CD4-positive, alpha-beta T cell treated with Interferon gamma for 1 hour (primary cell): ENCODE results near the gene GP2.

Source experiments
- DNase-seq: peaks from one replicate; pipeline ENCODE4 v3.0.0-alpha.2; 2020

The GP2 gene

DNA sequence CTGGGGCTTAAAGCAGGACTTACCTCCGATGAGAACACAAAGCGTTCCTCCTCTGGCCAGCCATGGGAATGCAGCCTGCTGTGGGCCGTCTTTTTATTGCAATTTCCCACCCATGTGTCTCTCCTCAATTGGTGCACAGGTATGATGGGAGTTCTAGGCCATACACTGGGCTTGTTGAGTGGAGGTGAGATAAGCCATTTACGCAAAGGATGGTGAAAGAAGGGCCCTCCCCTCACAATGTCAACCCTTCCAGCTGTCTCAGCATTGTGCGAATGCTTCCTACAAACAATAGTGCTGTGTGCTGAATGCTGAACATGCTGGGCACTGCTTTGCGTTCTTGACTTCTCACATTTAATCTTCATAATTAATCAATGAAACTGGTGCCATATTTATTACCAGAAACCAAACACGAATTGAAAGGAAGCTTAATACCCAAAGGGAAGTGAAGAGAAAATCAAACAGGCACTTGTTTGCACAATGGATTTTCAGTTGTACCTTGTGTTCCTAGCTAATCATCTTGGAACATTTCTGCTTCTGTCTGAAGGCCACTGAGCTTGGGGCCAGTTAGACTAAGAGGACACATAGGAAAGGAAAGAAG is at the start of gene GP2:
Gene GP2, minus strand, starts transcription at position 70 of the 598 bp plus-strand sequence. CDS start 1,082 bp downstream, outside the sequence.
- DNase-seq: no peak

- DNase-seq: no peak
Measured at GRCh38 chr16:20372701-20373100, 45.4 kb upstream of the GP2 start.

DNA sequence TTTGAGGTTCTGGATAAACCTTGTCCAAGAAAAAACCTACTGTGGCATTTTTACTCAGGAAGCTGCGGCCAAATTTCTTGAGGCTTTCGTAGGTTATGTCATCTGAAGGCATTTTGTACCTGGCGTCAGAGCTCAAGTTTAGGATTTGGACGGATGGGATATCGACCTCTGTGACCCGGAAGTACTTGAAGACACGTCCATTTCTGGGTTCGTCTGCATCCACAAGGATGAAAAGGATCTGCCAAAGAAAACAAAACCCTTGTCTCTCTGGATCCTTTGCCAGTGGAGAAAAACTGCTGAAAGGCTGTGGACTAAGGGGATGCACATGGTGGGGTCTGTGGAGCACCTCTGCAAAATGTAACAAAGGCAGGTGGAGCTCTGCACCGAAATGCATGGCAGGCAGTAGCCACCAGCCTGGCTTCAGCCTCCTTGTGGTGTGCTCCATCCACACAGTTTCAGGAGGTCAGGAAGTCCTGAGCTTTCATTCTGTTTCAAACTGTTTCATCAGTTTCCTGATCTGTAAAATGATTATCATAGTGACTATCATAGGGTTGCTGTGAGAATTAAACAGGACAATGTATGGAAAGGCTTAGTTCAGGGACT is 42.2 kb upstream of the GP2 start:
- DNase-seq: no peak

DNA sequence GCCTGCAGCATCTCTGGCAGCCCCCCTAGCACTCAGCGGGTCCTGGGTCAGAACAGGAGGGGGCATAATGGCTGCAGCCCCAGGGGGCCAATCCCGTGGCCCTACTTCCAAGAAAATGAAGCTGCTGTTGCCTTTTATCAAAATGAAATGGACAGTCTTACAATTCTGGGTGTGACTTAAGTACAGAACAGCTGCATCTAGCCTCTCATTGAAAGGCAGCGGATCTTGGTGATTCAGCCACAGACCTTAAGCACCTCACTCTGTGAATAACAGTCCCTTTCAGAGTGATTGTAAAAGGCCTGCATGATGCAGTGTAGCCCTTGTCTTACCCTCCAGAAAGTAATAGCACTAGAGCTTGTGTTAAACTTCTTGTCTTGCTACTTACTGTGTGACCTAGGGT is 36.7 kb upstream of the GP2 start:
- no peak for DNase-seq

GRCh38 chr16:20363191-20363590 is 35.9 kb upstream of the GP2 start:
- no peak for DNase-seq

- no peak for DNase-seq
Measured at GRCh38 chr16:20359997-20360396, 32.7 kb upstream of the GP2 start.

DNA sequence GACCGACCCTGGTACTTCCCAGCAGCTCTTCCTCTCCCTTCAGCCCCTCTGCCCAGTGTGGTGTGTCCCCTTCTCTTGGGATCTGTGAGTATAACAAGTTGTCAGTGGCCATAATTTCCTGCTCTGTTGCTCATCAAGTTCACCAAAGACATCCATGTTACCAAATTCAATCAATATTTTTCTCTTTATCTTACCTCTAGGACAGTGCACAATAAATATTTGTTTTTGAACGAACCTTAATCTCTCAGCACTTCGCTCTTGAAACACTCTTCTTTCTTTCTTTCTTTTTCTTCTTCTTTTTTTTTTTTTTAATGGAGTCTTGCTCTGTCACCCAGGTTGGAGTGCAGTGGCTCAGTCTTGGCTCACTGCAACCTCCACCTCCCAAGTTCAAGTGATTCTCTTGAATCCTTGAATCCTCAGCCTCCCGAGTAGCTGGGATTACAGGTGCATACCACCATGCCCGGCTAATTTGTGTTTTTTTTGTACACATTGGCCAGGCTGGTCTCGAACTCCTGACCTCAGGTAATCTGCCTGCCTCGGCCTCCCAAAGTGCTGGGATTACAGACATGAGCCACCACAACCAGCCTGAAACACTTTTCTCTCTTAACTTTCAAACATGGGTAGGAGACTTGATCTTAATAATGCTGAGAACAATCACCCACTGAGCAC is 27.9 kb upstream of the GP2 start:
- DNase-seq: no peak

- DNase-seq: no peak
Measured at GRCh38 chr16:20353379-20353778, 26.1 kb upstream of the GP2 start.

DNA sequence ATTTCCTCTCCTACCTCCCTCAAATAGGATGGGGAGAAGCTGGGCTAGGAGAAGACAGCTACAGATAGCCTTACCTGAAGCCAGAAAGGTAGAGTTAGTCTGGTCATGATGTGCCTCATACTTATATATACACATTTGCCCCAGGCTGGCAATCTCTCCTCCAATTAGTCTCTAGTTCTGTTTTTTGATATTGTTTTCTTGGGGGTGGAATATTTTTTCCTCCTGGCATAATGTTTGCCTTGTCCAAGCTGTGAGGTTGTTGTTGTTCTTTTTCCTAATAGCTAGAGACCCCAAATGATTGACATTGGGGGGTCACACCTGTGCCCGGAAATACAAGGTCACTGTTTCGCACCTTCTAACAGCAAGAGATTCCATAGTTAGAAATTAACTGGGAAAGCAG is 25.3 kb upstream of the GP2 start, which contains the start of gene UMOD:
Gene UMOD, minus strand, starts transcription at position 101 of the 400 bp plus-strand sequence. CDS start 1,978 bp downstream, outside the sequence.
- DNase-seq: no peak

DNA sequence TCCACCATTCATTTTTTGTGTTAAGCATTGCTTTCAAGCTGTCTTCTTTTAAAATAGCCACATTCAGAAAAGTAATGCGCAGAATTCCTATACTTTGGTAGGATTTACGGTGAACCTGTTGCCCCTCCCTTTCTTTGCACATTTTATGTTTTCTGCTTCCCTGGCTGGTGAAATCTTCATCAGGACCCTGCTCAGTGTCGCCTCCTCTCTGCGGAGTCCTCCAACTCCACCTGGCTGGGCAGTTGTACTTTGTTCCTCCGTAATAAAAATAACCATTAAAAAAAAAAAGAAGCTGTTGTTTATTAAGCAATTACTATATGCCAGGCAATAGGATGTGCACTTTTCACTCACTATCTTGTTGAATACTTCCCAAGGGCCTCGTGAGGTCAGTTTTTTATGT is 22.3 kb upstream of the GP2 start:
- DNase-seq: no peak

DNA sequence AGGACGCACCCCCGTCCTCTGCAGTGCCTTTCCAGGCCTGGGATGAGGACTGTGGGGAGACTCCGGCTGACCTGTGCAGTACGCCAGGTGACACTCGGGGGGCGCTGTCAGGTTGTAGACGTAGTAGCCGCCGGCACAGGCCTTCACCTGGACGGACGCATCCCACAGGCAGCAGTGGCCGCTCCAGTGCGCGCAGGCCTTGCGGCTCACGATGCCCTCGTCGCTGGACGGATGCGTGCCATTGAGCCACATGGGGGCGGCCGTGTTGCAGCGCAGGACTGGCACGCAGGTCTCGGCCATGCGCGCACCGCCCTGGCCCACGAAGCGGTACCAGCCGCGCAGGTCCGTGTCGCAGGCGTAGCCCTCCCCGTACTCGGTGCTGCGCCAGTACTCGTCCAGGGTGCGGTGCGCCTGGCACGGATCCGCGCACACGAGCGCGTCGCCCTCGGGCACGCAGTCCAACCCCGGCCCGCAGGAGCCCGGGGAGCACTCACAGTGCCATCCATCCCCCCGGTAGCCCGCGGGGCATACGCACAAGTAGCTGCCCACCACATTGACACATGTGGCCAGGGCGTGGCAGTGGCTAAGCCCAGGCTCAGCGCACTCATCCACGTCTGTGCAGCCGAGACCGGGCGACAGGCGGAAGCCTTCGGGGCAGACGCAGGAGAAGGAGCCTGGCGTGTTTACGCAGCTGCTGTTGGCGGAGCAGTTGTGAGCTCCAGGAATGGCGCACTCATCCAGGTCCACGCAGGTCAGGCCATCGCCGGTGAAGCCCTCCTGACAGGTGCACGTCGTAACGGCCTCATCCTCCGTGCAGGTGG is 21.3 kb upstream of the GP2 start:
- DNase-seq: no peak

DNA sequence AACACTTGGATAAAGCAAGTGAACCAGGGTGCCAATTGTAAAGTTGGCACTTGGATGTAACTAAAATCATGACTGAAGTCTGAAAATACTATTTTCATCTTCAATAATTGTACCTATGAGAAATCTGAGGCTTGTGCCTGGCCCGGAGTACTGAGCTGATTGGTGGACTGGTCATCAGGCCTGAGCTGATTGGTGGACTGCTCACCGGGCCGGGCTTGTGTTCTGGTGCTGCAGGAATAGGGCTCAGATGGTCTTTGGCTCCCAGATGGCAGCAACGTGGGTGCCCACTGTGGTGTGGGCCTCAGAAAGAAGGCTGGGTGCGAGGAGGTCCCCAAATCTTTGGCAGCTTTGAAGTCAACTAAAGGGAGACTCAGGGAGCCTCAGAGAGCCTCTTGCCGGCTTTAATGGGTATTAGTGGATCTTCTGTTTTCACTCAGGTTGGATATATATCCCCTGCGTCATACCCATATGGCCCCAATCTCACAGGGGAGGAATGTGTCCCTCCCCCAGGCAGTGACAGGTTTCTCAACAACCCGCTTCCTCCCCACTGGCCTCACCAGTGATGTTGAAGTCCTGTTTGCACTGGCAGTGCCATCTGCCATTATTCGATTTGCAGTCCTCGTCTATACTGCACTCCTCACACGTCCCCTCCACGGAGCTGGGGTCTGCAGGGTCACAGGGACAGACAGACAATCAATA is 20.5 kb upstream of the GP2 start:
- no peak for DNase-seq

GRCh38 chr16:20344611-20345010 is 17.3 kb upstream of the GP2 start:
- DNase-seq: no peak

- no peak for DNase-seq
Measured at GRCh38 chr16:20339744-20340143, 12.4 kb upstream of the GP2 start.

DNA sequence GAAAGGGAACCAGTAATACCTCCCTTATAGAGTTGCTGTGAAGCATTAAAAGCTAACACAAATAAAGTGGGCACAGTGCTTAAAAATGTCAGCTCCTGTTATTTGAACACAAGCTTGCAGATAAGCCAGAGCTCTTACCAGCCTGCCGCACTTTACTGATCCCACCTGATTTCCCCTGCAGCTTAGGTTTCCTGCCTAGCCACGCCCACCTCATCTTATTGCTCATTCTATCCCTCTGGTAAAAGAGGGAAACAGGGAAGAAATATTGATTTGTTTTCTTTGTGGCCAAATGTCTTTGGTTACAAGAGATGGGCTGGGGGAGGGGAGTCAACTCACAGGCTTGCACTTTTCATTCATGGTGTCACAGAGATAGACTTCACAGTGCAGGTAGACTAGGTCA is 9.6 kb upstream of the GP2 start:
- DNase-seq: no peak

DNA sequence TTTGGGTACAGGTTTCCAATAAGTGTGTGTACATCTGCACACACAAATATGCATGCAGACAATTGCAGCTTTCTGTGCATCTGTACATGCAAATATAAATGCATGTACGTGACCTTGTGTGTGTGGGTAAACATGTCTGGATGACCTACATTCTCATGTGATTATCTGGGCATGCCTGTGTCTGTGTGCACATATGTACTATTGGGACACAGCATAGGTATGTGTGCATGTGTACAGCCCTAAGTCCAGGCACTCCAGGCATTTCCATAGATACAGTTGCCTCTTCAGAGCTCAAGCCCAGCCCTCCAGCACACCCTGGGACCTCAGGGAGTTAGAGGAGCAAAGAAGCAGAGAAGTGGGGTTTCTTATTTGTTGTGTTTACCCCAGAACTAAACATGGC is 7.1 kb upstream of the GP2 start:
- DNase-seq: no peak

DNA sequence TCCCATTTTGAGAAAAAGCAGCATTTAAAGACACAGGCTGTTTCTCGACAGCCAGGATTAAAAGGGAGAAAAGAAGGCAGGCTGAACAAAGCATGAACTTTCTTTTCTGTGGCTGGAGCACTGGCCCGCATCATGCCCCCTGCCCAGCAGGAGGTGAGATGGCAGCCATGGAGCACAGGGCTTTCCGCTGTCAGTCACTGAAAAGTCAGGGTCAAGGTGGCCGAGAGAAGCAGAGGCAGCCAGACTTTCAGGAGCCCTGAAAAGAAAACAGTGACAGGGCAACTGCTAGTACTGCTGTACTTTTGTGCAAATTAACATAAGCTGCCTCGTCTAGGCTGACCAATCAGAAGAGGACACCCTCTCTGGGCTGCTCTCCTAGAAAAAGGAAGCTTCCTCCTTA is 5.8 kb upstream of the GP2 start:
- DNase-seq: no peak

DNA sequence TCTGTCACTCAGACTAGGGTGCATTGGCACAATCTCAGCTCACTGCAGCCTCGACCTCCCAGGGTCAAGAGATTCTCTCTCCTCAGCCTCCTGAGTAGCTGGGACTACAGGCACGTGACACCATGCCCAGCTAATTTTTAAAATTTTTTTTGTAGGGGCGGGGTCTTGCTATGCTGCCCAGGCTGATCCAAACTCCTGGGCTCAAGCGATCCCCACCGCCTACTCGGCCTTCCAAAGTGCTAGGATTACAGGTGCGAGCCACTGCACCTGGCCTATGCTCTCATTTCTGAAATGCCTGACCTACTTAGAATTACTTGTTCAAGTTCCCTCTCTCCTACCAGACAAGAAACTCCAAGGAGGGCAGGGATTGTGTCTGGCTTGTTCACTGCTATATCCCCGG is 5.1 kb upstream of the GP2 start:
- DNase-seq: no peak

DNA sequence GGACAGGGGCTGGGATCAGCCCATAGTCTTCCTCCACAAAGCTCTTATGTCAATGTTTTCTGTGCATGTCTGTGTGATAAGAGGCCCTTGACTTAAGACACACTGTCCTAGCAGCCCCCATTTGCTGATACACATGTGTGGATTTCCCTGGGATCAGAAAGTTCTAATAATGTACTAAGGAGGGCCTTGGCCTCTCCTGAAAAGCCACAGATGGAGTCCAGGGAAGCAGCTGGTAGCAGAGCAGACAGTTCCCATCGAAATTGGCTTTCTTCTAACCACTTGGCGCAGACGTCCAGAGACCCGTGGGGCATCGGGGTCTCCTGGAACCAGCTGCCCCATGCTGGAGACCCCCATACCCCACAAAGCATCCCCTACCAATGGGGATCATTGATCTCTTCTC is 4.3 kb upstream of the GP2 start:
- no peak for DNase-seq

DNA sequence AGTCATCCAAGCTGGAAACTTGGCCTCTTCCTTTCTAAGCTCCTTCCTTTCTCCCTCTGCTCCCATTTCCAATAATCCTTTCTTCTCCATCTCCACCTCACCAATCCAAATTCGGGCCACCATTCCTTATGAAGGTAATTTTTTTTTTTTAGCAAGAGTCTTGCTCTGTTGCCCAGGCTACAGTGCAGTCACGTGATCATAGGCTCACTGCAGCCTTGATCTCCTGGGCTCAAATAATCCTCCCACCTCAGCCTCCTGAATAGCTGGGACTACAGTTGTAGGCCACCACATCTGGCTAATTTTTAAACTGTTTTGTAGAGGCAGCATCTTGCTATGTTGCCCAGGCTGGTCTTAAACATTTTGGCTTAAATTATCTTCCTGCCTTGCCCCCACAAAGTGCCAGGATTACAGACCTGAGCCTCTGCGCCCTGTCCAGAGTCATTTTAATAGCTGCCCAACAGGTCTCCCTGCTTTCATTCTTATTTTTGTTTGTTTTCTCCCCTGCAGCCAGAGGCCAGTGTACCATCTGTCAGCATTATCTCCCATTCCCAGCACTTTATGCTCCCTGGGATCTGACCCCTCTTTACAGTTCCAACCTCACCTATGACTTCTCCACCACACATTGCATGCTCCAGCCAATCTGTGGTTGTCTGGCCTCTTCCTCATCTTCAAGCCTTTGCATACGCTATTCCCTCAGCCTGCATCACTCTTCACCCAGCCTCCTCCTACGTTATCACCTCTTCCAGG is 2.3 kb upstream of the GP2 start:
- no peak for DNase-seq

GRCh38 chr16:20326321-20326720 is 992 bp downstream of the GP2 start:
- no peak for DNase-seq

GRCh38 chr16:20325005-20325404 is 2.3 kb downstream of the GP2 start:
- no peak for DNase-seq
